Upper lobe of left lung (tissue), 4 donors: ENCODE results near the gene FUNDC1.
A peak's percentile ranks its signal among the peaks of the same experiment; 100 is the strongest.

Source experiments
- CTCF ChIP-seq, 6 experiments: fragments of 450-650 bp in 4 of 6; fragments of 200-600 bp in 2 of 6; sonication (generic) in 2 of 6; IDR thresholded peaks; one replicate each; pipeline ENCODE4 v1.5.1; 2016 to 2019; ENCODE audit warnings: antibody characterized with exemption in 6 of 6
- POLR2A ChIP-seq, 4 donors: fragments of 450-650 bp; IDR thresholded peaks; one replicate each; pipeline ENCODE4 v1.5.1; 2016 to 2017; ENCODE audit warnings: antibody characterized with exemption in 4 of 4, mild to moderate bottlenecking in 2 of 4
- POLR2AphosphoS5 ChIP-seq, 2 donors: sonication (generic); formaldehyde crosslinking; IDR thresholded peaks; one replicate each; pipeline ENCODE4 v1.5.1; 2017; ENCODE audit warnings: antibody characterized with exemption in 2 of 2

- TF ChIP-seq POLR2AphosphoS5 (IDR thresholded peaks at IDR 0.05) (peak; percentile 14 to 55), POLR2A (IDR thresholded peaks at IDR 0.05) (peak in 2 of 4 donors; percentile 39 to 57), CTCF (IDR thresholded peaks at IDR 0.05) (peak in 3 of 6 experiments; percentile 18 to 34 (median 26))
Measured at GRCh38 chrX:44542567-44543325, at the start of gene FUNDC1.
